RWPE1 (cell line): Measurements from ENCODE around the gene HLF.

ENCODE experiments used
- CTCF ChIA-PET: fragments of 350-600 bp; sonication (Branson Sonifier 250); formaldehyde crosslinking; extraction: SDS; loops from one replicate; lab custom pipeline; 2021; lab: Yijun Ruan, JAX
- POLR2A ChIA-PET: fragments of 400-600 bp; formaldehyde crosslinking; extraction: SDS; loops from one replicate; lab custom pipeline; 2020; ENCODE audit warnings: antibody characterized with exemption; ENCODE audit not compliant: low non-redundant PET; lab: Yijun Ruan, JAX
- DNase-seq: peaks from one replicate; pipeline ENCODE4 v3.0.0; 2012; ENCODE audit warnings: low spot score
- H3K27ac ChIP-seq: fragments of 450-650 bp; 2 replicates; pipeline ENCODE4 v1.5.1; 2017
- CTCF ChIP-seq: fragments of 450-650 bp; conservative IDR thresholded peaks from 2 replicates; pipeline ENCODE4 v1.5.1; 2017; ENCODE audit warnings: low read depth, mild to moderate bottlenecking

The HLF gene

GRCh38 chr17:55303701-55304145, 39.0 kb downstream of the HLF start:
- H3K27ac ChIP-seq: no peak overlapping the region
- DNase-seq: no peak
- TF ChIP-seq CTCF: no peak
- ChIA-PET CTCF (interaction anchor here (0.6 kb wide), 1 partner anchor 1280 kb away, joined by 5 read pairs; no protein-coding TSS in a partner anchor), POLR2A (no interaction called here)

- ChIA-PET CTCF (no interaction called here), POLR2A (no interaction called here)
- TF ChIP-seq CTCF: no peak
- no peak overlapping the region for H3K27ac ChIP-seq
- no peak for DNase-seq
Observed at GRCh38 chr17:55304171-55304859, 39.6 kb downstream of the HLF start.

GRCh38 chr17:55305321-55306087, 40.7 kb downstream of the HLF start:
- DNase-seq: no peak
- POLR2A ChIA-PET: no interaction called here
- CTCF ChIA-PET: interaction anchor here (0.6 kb wide), 1 partner anchor 41 kb away, joined by 5 read pairs; no protein-coding TSS in a partner anchor
- no peak for TF ChIP-seq CTCF
- H3K27ac ChIP-seq: no peak overlapping the region

GRCh38 chr17:55307879-55308278, 43.1 kb downstream of the HLF start:
- no peak overlapping the region for H3K27ac ChIP-seq
- no peak for DNase-seq
- ChIA-PET CTCF (no interaction called here), POLR2A (no interaction called here)
- no peak for TF ChIP-seq CTCF

GRCh38 chr17:55308613-55309391, 44.0 kb downstream of the HLF start:
- DNase-seq: no peak
- H3K27ac ChIP-seq: no peak overlapping the region
- TF ChIP-seq CTCF: no peak
- ChIA-PET POLR2A (no interaction called here), CTCF (no interaction called here)

GRCh38 chr17:55311767-55312375, 47.1 kb downstream of the HLF start:
- H3K27ac ChIP-seq: no peak overlapping the region
- no peak for TF ChIP-seq CTCF
- CTCF ChIA-PET: no interaction called here
- no peak for DNase-seq
- POLR2A ChIA-PET: no interaction called here
